ENCODE results near the gene HMGN4. TPM values are rescaled to one million over a fixed set of nuclear protein-coding genes. Genes with fewer than 3 reads are reported as not detected.

HMGN4 gene
- total RNA-seq, 4 donors from 2014 or later = 57.5 to 64.1 (median 61.1) TPM

DNA sequence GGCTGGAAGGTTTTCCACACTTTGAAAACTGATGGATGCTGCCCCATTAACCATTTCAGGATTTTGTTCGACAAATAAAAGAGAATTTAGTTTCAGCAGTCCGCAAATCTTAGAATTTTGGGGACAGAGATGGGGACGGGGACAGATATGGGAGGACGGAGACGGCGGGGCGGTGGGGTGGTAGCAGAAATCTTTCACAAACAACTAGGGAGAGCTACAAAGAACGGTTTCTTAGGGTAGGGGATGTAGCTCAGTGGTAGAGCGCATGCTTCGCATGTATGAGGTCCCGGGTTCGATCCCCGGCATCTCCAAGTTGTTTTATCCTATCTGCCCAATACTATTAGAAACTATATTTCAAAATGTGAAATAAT, 15.1 kb downstream of the HMGN4 start:
- ATAC-seq (ENCODE audit: low FRiP score) (peak; percentile 76), DNase-seq (ENCODE audit: low spot score) (peak; percentile 63)

DNA sequence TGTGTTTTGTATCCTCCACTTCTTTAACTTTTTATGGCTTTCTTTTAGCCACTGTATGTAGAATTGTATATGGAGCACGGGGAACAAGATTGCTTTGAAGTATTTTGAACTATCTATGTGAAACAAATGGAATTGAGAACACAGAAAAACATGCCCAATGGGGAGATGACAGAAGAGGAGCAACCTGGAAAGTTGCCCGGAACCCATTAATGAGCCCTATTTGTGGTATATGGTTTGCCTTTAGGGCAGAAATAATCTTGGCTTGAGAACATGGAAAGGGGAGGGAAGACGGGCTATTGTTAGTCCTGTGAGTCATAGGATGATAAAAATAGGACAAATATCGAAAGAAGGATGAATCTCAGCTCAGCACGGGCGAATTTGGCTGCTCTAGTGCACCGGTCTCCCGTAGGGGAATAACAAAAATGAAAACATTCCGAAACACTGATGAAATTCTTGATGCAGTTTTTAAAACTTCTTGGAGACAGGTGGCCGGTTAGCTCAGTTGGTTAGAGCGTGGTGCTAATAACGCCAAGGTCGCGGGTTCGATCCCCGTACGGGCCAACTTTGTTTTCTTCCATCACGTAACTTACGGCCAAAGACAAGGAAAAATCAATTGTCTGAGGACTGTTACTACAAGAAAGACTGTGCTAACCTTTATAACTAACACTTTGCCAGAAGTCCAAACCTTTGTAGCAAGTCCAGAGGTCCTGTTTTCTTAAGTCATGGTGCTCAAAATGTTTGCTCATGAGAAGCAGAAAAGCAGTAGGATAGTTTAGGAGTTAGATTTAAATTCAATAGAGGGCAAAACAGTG, 15.7 kb downstream of the HMGN4 start:
- TF ChIP-seq, protein P1, sequence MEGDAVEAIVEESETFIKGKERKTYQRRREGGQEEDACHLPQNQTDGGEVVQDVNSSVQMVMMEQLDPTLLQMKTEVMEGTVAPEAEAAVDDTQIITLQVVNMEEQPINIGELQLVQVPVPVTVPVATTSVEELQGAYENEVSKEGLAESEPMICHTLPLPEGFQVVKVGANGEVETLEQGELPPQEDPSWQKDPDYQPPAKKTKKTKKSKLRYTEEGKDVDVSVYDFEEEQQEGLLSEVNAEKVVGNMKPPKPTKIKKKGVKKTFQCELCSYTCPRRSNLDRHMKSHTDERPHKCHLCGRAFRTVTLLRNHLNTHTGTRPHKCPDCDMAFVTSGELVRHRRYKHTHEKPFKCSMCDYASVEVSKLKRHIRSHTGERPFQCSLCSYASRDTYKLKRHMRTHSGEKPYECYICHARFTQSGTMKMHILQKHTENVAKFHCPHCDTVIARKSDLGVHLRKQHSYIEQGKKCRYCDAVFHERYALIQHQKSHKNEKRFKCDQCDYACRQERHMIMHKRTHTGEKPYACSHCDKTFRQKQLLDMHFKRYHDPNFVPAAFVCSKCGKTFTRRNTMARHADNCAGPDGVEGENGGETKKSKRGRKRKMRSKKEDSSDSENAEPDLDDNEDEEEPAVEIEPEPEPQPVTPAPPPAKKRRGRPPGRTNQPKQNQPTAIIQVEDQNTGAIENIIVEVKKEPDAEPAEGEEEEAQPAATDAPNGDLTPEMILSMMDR (IDR thresholded peaks at IDR 0.05) = no peak
- ATAC-seq (ENCODE audit: low FRiP score) = peak; percentile 70
- DNase-seq (ENCODE audit: low spot score) = peak; percentile 67

More for the DNA sequence above, 15.1 kb downstream of the HMGN4 start:
- TF ChIP-seq, protein P1 (IDR thresholded peaks at IDR 0.05) = no peak

DNA sequence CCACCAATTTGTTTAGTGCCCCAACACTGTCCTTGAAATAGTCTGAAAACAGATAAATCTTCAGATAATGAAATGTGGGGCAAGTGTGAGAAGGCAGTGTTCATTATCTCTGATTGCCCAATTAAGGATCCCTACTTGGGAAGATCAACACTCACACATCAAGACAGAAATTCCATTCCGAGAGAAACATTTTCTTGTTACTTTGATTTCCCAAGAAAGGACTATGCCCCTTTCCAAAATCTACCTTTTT, 16.2 kb downstream of the HMGN4 start:
- DNase-seq (ENCODE audit: low spot score) = no peak
- ATAC-seq (ENCODE audit: low FRiP score) = peak; percentile 19
- TF ChIP-seq, protein P1 (IDR thresholded peaks at IDR 0.05) = no peak

DNA sequence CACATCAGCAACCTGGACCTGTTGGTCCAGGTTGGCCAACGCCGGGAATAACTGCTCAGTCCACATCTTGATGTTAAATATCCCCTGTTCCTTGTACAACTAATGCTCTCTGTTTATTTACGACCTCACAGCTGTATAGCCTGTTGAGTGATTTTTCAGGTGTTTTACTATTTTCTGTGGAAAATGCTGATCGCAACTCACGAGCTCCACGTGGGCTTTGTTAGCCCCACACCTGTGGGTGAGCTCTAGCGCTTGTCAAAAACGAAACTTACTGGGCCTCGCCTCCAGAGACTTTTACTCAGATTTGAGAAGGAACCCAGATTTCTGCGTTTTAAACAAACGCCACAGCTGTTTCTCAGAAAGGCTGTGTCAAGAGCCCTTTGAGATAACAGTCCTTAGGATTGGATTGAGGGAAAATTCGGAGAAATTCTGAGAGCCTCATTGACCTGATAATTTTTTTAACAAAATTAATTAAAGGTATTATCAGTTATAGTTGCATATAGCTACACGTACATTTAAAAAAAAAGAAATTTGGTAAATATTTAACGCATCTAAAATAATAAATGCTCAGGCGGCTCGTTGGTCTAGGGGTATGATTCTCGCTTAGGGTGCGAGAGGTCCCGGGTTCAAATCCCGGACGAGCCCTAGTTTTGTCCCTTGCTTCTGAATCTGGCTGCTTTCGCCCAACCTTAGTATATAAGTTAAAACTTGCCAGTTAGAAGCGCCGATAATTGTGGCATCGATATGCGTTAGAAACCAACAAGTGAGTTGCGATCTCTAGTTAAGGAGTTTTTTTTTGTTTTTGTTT, 16.7 kb downstream of the HMGN4 start:
- DNase-seq (ENCODE audit: low spot score) (no peak), ATAC-seq (ENCODE audit: low FRiP score) (no peak)
- TF ChIP-seq, protein P1 (IDR thresholded peaks at IDR 0.05) = no peak

DNA sequence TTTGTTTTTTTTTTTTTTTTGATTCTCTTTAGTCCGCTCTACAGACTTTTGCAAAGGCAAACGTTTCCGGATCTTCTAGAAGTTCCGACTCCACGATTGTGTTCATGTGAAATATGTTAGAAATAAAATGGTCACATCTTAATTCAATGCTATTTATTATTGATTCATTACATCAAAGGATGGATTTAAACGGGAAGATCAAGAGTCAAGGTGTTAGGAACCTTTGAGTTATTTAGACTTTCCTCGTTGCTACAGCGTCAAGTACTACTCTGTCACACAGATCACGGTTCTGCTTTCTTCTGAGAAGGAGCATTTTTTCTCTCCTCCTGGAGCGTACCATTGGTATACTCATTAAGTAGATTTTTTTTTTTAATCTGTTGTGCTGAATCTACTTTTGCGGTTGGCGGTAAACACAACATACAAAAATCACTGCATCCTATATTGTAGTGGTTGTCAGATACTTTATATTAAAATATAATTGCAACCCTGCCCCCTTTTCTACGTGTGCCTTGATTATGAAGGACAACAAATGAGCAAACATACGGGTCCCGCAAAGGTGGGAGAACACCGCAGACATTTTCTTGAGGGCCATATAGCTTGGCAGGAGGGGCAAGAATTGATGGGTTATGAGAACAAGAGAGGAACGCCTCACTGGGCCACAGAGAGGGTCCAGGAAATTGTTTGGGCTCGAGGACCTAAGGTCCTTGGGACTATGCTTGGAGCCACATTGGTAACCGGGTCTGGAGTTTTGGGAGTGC, 17.5 kb downstream of the HMGN4 start:
- DNase-seq (ENCODE audit: low spot score) = no peak
- no peak for ATAC-seq (ENCODE audit: low FRiP score)
- TF ChIP-seq, protein P1 (IDR thresholded peaks at IDR 0.05) = no peak

DNA sequence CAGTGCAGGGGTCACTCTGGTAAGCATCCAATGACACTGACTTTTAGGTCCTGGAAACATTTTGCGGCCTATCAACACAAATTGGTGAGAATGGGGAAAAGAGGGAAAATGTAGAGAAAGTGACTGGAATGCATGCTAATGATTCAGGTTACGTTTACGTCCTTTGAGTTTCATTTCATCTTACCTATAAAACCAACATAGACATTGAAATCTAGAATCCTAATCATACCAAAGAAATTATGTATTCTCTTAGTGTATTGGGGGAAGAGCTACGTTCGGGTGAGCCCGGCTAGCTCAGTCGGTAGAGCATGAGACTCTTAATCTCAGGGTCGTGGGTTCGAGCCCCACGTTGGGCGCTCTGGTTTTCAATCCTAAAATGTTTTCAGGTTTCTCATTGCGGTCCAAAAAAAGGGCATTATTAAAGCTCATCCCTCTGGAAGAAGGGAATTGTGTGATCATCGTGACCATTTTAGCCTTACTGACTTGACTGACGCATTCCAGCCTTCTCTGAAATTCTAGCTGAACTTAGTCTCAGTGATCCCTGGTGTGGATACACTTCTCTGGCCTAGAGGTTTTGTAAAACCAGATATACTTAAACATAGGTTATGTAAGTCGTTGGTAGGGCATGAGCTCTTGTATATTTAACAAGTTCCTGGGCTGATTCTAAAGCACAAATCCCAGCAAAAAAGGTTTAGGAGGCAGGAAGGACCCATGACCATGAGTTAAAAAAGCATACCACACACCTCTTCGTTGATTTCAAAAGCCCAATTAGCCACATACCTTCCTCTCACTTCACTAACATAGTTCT, 18.3 kb downstream of the HMGN4 start:
- DNase-seq (ENCODE audit: low spot score) (no peak), ATAC-seq (ENCODE audit: low FRiP score) (peak; percentile 25)
- TF ChIP-seq, protein P1 (IDR thresholded peaks at IDR 0.05) = no peak

Measured in omental fat pad (tissue), 4 donors.